ENCODE data around the gene SLC8A2.

The SLC8A2 gene

DNA sequence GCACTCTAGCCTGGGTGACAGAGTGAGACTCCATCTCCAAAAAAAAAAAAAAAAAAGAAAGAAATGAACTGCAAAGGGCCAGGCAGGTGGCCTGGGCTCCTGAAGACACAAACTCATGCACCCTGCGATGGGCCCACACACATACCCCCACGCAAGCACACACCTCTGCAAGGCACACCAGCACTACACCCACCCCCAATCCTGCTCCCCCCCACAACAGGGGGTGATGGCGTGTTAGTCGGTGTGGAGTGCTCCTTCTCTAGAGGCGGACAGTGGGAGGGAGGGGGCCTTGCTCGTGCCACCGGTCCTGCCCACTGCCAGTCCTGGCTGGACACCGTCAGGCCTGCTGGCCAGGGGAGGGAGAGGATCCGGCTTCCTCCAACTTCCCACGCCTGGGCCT, 1.6 kb upstream of the SLC8A2 start:
- TF ChIP-seq, protein P1, sequence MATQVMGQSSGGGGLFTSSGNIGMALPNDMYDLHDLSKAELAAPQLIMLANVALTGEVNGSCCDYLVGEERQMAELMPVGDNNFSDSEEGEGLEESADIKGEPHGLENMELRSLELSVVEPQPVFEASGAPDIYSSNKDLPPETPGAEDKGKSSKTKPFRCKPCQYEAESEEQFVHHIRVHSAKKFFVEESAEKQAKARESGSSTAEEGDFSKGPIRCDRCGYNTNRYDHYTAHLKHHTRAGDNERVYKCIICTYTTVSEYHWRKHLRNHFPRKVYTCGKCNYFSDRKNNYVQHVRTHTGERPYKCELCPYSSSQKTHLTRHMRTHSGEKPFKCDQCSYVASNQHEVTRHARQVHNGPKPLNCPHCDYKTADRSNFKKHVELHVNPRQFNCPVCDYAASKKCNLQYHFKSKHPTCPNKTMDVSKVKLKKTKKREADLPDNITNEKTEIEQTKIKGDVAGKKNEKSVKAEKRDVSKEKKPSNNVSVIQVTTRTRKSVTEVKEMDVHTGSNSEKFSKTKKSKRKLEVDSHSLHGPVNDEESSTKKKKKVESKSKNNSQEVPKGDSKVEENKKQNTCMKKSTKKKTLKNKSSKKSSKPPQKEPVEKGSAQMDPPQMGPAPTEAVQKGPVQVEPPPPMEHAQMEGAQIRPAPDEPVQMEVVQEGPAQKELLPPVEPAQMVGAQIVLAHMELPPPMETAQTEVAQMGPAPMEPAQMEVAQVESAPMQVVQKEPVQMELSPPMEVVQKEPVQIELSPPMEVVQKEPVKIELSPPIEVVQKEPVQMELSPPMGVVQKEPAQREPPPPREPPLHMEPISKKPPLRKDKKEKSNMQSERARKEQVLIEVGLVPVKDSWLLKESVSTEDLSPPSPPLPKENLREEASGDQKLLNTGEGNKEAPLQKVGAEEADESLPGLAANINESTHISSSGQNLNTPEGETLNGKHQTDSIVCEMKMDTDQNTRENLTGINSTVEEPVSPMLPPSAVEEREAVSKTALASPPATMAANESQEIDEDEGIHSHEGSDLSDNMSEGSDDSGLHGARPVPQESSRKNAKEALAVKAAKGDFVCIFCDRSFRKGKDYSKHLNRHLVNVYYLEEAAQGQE (IDR thresholded peaks at IDR 0.05; ENCODE audit: insufficient read depth in 1 of 2, low read depth in 2 of 2, low read length in 2 of 2): no peak
- no peak for TF ChIP-seq POLR2AphosphoS5 (IDR thresholded peaks at IDR 0.05; ENCODE audit: low read depth, low read length)
- no peak for TF ChIP-seq SIN3A (IDR thresholded peaks at IDR 0.05; ENCODE audit: borderline replicate concordance, insufficient read depth, low read length)
- no peak for TF ChIP-seq TAF1 (IDR thresholded peaks at IDR 0.05; ENCODE audit: borderline replicate concordance, insufficient read depth, low read length)
- no peak for TF ChIP-seq FOXP2 (optimal IDR thresholded peaks at IDR 0.05; ENCODE audit: borderline replicate concordance, extremely low read depth, extremely low read length, insufficient read depth)

DNA sequence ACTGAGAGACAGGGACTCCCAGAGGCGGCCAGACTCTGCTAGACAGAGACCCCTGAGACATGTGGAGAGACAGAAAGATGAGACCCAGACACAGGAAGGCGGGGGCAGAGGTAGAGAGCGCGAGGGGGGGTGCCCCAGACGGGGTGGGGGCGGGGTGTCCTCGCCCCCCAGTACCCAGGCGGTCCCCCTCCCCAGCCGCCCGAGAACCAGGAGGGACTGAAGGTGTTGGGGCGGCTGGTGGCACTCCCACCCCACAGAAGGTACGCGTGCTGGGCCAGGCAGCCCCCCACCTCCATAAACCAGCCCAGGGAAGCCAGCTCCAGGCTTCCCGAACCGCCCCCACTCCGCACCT, 336 bp downstream of the SLC8A2 start:
- TF ChIP-seq, protein P1 (IDR thresholded peaks at IDR 0.05; ENCODE audit: insufficient read depth in 1 of 2, low read depth in 2 of 2, low read length in 2 of 2): no peak
- no peak for TF ChIP-seq FOXP2 (optimal IDR thresholded peaks at IDR 0.05; ENCODE audit: borderline replicate concordance, extremely low read depth, extremely low read length, insufficient read depth)
- TF ChIP-seq SIN3A (IDR thresholded peaks at IDR 0.05; ENCODE audit: borderline replicate concordance, insufficient read depth, low read length): no peak
- TF ChIP-seq POLR2AphosphoS5 (IDR thresholded peaks at IDR 0.05; ENCODE audit: low read depth, low read length): no peak
- no peak for TF ChIP-seq TAF1 (IDR thresholded peaks at IDR 0.05; ENCODE audit: borderline replicate concordance, insufficient read depth, low read length)

DNA sequence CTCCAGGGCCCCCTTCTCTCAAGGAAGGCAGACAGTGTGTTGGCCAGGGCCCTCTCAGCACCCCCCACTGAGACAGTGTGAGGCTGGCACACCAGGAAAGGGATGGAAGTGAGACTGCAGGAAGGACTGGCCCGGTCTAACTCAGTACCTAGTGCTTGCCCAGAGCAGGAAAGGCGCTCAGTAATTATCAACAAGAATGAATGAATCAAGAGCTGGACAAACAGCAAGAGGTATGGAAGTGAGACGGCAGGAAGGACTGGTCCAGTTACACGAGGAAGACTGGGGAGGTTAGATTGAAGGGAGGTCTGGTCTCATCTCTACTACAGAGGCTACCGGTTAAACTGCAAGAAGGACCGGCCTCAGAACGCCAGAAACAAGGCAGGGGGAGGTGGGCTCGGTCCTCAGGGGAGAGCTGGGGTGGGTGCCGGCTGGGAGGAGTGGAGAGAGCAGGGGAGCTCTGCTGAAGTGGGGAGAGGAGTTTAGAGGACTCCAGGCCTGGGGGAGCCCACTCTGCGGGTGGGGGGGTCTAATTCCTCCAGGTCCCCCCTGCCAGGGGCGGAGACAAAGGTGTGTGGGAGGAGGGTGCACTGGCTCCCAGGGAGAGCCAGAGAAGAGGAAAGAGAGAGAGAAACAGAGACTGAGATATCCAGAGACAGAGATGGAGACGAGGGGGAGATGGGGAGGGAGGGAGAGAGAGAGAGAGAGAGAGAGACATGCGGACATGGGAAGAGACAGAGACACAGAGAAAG, 1.1 kb downstream of the SLC8A2 start:
- TF ChIP-seq TAF1 (IDR thresholded peaks at IDR 0.05; ENCODE audit: borderline replicate concordance, insufficient read depth, low read length): no peak
- TF ChIP-seq, protein P1 (IDR thresholded peaks at IDR 0.05; ENCODE audit: insufficient read depth in 1 of 2, low read depth in 2 of 2, low read length in 2 of 2): no peak

DNA sequence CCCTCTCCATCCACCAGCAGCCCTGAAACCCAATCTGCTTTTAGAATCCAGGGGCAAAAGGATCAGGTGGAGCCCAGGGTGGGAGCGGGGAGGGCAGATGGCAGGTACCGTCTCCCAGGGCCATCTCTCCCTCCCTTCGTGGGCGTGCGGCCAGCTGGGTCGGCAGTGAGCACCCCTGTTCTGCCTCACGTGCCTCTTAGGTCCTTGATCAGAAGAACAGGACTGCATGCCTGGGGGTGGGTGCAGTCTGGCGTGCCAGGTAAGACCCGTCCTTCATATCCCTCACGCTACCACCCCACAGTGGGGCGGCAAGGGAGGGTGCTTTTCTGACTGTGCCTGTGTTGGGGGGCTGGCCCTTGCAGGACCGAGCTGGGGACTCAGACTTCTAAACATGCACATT, 2.0 kb downstream of the SLC8A2 start:
- TF ChIP-seq FOXP2 (optimal IDR thresholded peaks at IDR 0.05; ENCODE audit: borderline replicate concordance, extremely low read depth, extremely low read length, insufficient read depth): no peak
- no peak for TF ChIP-seq POLR2AphosphoS5 (IDR thresholded peaks at IDR 0.05; ENCODE audit: low read depth, low read length)
- no peak for TF ChIP-seq TAF1 (IDR thresholded peaks at IDR 0.05; ENCODE audit: borderline replicate concordance, insufficient read depth, low read length)
- TF ChIP-seq, protein P1 (IDR thresholded peaks at IDR 0.05; ENCODE audit: insufficient read depth in 1 of 2, low read depth in 2 of 2, low read length in 2 of 2): no peak
- no peak for TF ChIP-seq SIN3A (IDR thresholded peaks at IDR 0.05; ENCODE audit: borderline replicate concordance, insufficient read depth, low read length)

DNA sequence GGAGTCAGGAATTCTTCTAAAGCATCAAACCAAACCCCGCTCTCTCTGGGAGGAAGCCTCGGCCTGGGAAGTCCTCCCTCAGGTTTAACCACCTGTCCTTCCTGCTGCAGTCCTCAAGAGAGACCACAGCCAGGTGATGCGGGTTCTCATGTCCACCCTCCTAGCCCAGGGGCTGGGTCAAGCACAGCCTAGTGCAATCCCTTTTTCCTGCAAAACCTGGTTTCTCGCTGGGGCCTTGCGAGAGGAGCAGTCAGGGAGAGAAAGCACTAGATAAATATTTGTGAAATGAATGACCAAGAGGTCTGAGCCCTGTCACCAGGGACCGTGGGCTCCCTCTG, 2.4 kb downstream of the SLC8A2 start:
- TF ChIP-seq SIN3A (IDR thresholded peaks at IDR 0.05; ENCODE audit: borderline replicate concordance, insufficient read depth, low read length): no peak
- no peak for TF ChIP-seq POLR2AphosphoS5 (IDR thresholded peaks at IDR 0.05; ENCODE audit: low read depth, low read length)
- no peak for TF ChIP-seq FOXP2 (optimal IDR thresholded peaks at IDR 0.05; ENCODE audit: borderline replicate concordance, extremely low read depth, extremely low read length, insufficient read depth)
- TF ChIP-seq TAF1 (IDR thresholded peaks at IDR 0.05; ENCODE audit: borderline replicate concordance, insufficient read depth, low read length): no peak
- TF ChIP-seq, protein P1 (IDR thresholded peaks at IDR 0.05; ENCODE audit: insufficient read depth in 1 of 2, low read depth in 2 of 2, low read length in 2 of 2): no peak
